OCI-LY7 (cell line): ENCODE results near the gene RPL38. TPM values are rescaled to one million over a fixed set of nuclear protein-coding genes. Genes with fewer than 3 reads are reported as not detected.

ENCODE experiments used
- BruUV-seq: library from RNA; stranded (reverse); fragments of 400-500 nt; replicated peaks from 2 replicates; lab custom pipeline; 2021; lab: Mats Ljungman, UMichigan
- CTCF ChIA-PET: fragments of 300-600 bp; sonication (Branson Sonifier 250); formaldehyde crosslinking; loops from one replicate; lab custom pipeline; 2022; ENCODE audit warnings: antibody characterized with exemption; ENCODE audit not compliant: unreplicated experiment; lab: Charles Lee
- POLR2A ChIA-PET: fragments of 300-600 bp; sonication (Branson Sonifier 250); formaldehyde crosslinking; loops from one replicate; lab custom pipeline; 2022; ENCODE audit warnings: antibody characterized with exemption; lab: Charles Lee
- DNase-seq: peaks from one replicate; pipeline ENCODE4 v3.0.0-alpha.2; 2015; ENCODE audit warnings: low spot score
- H2AFZ ChIP-seq: fragments of 200-600 bp; sonication (generic), shearing (Covaris generic); 2 replicates; pipeline ENCODE4 v1.6.1; 2014; ENCODE audit warnings: mild to moderate bottlenecking, antibody characterized with exemption, low read length, moderate library complexity
- H3K27ac ChIP-seq: fragments of 200-600 bp; sonication (generic); 2 replicates; pipeline ENCODE4 v1.5.1; 2014; ENCODE audit warnings: mixed run types, low read depth, mild to moderate bottlenecking, moderate library complexity, low read length, inconsistent platforms; ENCODE audit not compliant: poor library complexity, severe bottlenecking
- H3K36me3 ChIP-seq: fragments of 200-600 bp; sonication (generic); 2 replicates; pipeline ENCODE4 v1.6.1; 2014; ENCODE audit warnings: mild to moderate bottlenecking, antibody characterized with exemption, low read length, moderate library complexity, mixed read lengths; ENCODE audit not compliant: insufficient read depth
- H3K4me1 ChIP-seq: fragments of 200-600 bp; sonication (generic); 2 replicates; pipeline ENCODE4 v1.5.1; 2014; ENCODE audit warnings: mild to moderate bottlenecking, low read length; ENCODE audit not compliant: insufficient read depth, poor library complexity, severe bottlenecking
- H3K4me2 ChIP-seq: fragments of 200-600 bp; sonication (generic); 2 replicates; pipeline ENCODE4 v1.6.1; 2014; ENCODE audit warnings: mild to moderate bottlenecking, low read length
- H3K4me3 ChIP-seq: fragments of 200-600 bp; sonication (generic); 2 replicates; pipeline ENCODE4 v1.5.1; 2014; ENCODE audit warnings: mild to moderate bottlenecking, low read depth, low read length; ENCODE audit not compliant: poor library complexity, severe bottlenecking
- H3K79me2 ChIP-seq: fragments of 200-600 bp; sonication (generic); 2 replicates; pipeline ENCODE4 v1.6.1; 2016; ENCODE audit warnings: low read depth, mild to moderate bottlenecking, low read length, moderate library complexity, mixed read lengths; ENCODE audit not compliant: insufficient read depth
- H3K9me2 ChIP-seq: fragments of 200-600 bp; sonication (generic); 2 replicates; pipeline ENCODE4 v1.6.1; 2016; ENCODE audit warnings: mild to moderate bottlenecking, low read length, mixed read lengths; ENCODE audit not compliant: insufficient read depth
- H3K9me3 ChIP-seq: fragments of 200-600 bp; sonication (generic); 2 replicates; pipeline ENCODE4 v1.6.1; 2014; ENCODE audit warnings: mild to moderate bottlenecking, mixed run types, low read length, mixed read lengths
- H4K20me1 ChIP-seq: fragments of 200-600 bp; sonication (generic); 2 replicates; pipeline ENCODE4 v1.6.1; 2014; ENCODE audit warnings: mild to moderate bottlenecking, antibody characterized with exemption, low read length, moderate library complexity, mixed read lengths; ENCODE audit not compliant: insufficient read depth
- CTCF ChIP-seq: fragments of 200-600 bp; sonication (generic); conservative IDR thresholded peaks from 2 replicates; pipeline ENCODE4 v1.5.1; 2014; ENCODE audit warnings: mild to moderate bottlenecking, antibody characterized with exemption, low read length, moderate library complexity, mixed read lengths
- EZH2phosphoT487 ChIP-seq: fragments of 200-600 bp; sonication (generic); IDR thresholded peaks from 2 replicates; pipeline ENCODE4 v1.6.1; 2018; ENCODE audit warnings: low read depth, borderline replicate concordance, mild to moderate bottlenecking, mixed run types, antibody characterized with exemption, low read length, moderate library complexity, mixed read lengths
- intact Hi-C: fragments of 100-400 bp; cut with micrococcal nuclease; formaldehyde crosslinking; loops from one replicate; pipeline ENCODE4 v1.10.0; 2022; ENCODE audit not compliant: unreplicated experiment
- total RNA-seq, 2 experiments: library from RNA; depleted of rRNA in 1 of 2; stranded (reverse); fragments of >200 nt in 1 of 2; shearing (Covaris generic) in 1 of 2; gene quantifications; 2 replicates each; pipeline ENCODE4 v1.2.3, GENCODE V29; 2014 to 2022

RPL38 gene
- total RNA-seq, 2 experiments from 2014 or later, result 1,845 to 4,732 TPM

GRCh38 chr17:74253036-74253435 lies 49.6 kb downstream of the RPL38 start:
- no peaks in the 10 kb centered on the region for H3K79me2 ChIP-seq
- no peaks in the 10 kb centered on the region for H3K9me3 ChIP-seq
- DNase-seq, result no peak
- H3K36me3 ChIP-seq, result no peaks in the 10 kb centered on the region
- no peaks in the 10 kb centered on the region for H3K9me2 ChIP-seq
- H3K4me1 ChIP-seq, result no peaks in the 10 kb centered on the region
- TF ChIP-seq CTCF (no peak), EZH2phosphoT487 (no peak)
- no peaks in the 10 kb centered on the region for H4K20me1 ChIP-seq
- no peak overlapping the region for H3K4me2 ChIP-seq
- intact Hi-C loops, result no loop called here
- no TSS peak for BruUV-seq
- H3K27ac ChIP-seq, result no peak overlapping the region
- ChIA-PET CTCF (no interaction called here), POLR2A (interaction anchor here (0.5 kb wide), 1 partner anchor 717 kb away, joined by 3 read pairs; no protein-coding TSS in a partner anchor)
- H3K4me3 ChIP-seq, result no peak overlapping the region
- no peak overlapping the region for H2AFZ ChIP-seq

- DNase-seq, result no peak
- Histone ChIP-seq H3K27ac (no peak overlapping the region), H2AFZ (no peak overlapping the region), H3K9me3 (no peaks in the 10 kb centered on the region), H3K4me3 (no peak overlapping the region), H3K36me3 (no peaks in the 10 kb centered on the region), H3K4me1 (no peaks in the 10 kb centered on the region), H3K79me2 (no peaks in the 10 kb centered on the region), H3K9me2 (no peaks in the 10 kb centered on the region), H3K4me2 (no peak overlapping the region), H4K20me1 (no peaks in the 10 kb centered on the region)
- no TSS peak for BruUV-seq
- intact Hi-C loops, result no loop called here
- TF ChIP-seq EZH2phosphoT487 (no peak), CTCF (no peak)
- POLR2A ChIA-PET, result no interaction called here
- CTCF ChIA-PET, result no interaction called here
Measured at GRCh38 chr17:74257311-74257710, 53.8 kb downstream of the RPL38 start.

GRCh38 chr17:74259667-74260524 lies 56.4 kb downstream of the RPL38 start:
- no peaks in the 10 kb centered on the region for H3K36me3 ChIP-seq
- ChIA-PET POLR2A (interaction anchor here (0.5 kb wide), 1 partner anchor 448 kb away, joined by 3 read pairs; no protein-coding TSS in a partner anchor), CTCF (no interaction called here)
- BruUV-seq, result no TSS peak
- no peaks in the 10 kb centered on the region for H3K4me1 ChIP-seq
- H2AFZ ChIP-seq, result no peak overlapping the region
- H3K27ac ChIP-seq, result no peak overlapping the region
- no peak overlapping the region for H3K4me2 ChIP-seq
- no peaks in the 10 kb centered on the region for H4K20me1 ChIP-seq
- no peak overlapping the region for H3K4me3 ChIP-seq
- H3K9me3 ChIP-seq, result no peaks in the 10 kb centered on the region
- no peak for DNase-seq
- intact Hi-C loops, result no loop called here
- no peaks in the 10 kb centered on the region for H3K79me2 ChIP-seq
- H3K9me2 ChIP-seq, result no peaks in the 10 kb centered on the region
- TF ChIP-seq EZH2phosphoT487, result no peak
- no peak for TF ChIP-seq CTCF
